Endothelial cell of umbilical vein (primary cell): Measurements from ENCODE around the gene PARP3.

Experiments
- EZH2 ChIP-seq: IDR thresholded peaks from 2 replicates; pipeline ENCODE4 v1.6.1; 2012; ENCODE audit warnings: borderline replicate concordance, low read depth, mild to moderate bottlenecking, moderate library complexity, low read length, inconsistent platforms; ENCODE audit not compliant: severe bottlenecking
- FOS ChIP-seq: IDR thresholded peaks from 2 replicates; pipeline ENCODE4 v1.6.1; 2011; ENCODE audit warnings: mild to moderate bottlenecking, low read length, moderate library complexity, borderline replicate concordance; ENCODE audit not compliant: insufficient read depth
- GATA2 ChIP-seq: IDR thresholded peaks from 2 replicates; pipeline ENCODE4 v1.7.0; 2011; ENCODE audit warnings: low read depth, mild to moderate bottlenecking, moderate library complexity, mixed read lengths, low read length; ENCODE audit not compliant: insufficient read length, insufficient read depth
- POLR2A ChIP-seq: IDR thresholded peaks from 2 replicates; pipeline ENCODE4 v1.6.1; 2012; ENCODE audit warnings: low read depth, mild to moderate bottlenecking, control low read depth, low read length
- POLR2AphosphoS5 ChIP-seq: IDR thresholded peaks from 2 replicates; pipeline ENCODE4 v1.6.1; 2012; ENCODE audit warnings: low read depth, mild to moderate bottlenecking, control low read depth, low read length, moderate library complexity; ENCODE audit not compliant: insufficient read depth
- TF ChIP-seq, protein P1 (sequence below), 2 donors: IDR thresholded peaks; 1 replicate in 1 of 2; 2 replicates in 1 of 2; pipeline ENCODE4 v1.5.1; 2011; ENCODE audit warnings: low read length in 2 of 2, mild to moderate bottlenecking in 2 of 2, moderate library complexity in 2 of 2, control low read depth in 1 of 2, inconsistent platforms in 1 of 2, low read depth in 1 of 2; ENCODE audit not compliant: insufficient read depth in 1 of 2; ENCODE audit errors: extremely low read depth in 1 of 2
- TF ChIP-seq, protein P2 (sequence below): IDR thresholded peaks from 2 replicates; pipeline ENCODE4 v1.6.1; 2011; ENCODE audit not compliant: insufficient read depth, insufficient read length

DNA sequence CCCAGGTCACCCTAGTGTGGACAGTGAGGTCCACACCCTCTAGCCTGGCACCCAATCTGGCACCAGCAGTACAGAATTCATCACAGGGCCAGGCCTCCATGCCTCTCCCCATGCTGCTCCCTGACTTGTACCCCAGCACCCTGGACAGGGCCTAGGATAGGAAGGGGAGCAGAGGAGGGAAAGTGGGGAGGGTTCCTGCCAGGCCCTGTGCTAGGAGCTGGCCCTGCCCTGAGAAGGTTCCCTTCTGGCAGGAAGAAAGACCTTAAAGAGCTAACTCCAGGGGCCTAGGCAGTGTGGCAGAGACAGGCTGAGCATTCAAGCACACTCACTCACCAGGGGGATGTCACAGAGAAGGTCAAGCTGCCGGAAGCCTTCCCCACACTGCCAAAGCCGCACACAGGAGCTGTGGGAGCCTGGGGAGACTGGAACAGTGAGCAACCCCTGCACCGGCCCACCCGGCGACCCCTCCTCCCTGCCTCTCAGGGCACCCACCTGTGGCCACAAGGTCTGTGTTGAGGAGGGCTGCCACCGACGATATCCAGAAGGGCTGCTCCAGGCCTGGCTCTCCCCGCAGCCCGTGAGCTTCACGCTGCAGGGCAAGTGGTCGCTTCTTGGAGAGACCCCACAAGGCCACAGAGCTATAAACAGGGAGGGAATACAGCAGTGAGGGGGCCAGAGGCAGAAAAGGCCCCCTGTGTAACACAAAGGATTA is 7.9 kb upstream of the PARP3 start:
- TF ChIP-seq, protein P1, sequence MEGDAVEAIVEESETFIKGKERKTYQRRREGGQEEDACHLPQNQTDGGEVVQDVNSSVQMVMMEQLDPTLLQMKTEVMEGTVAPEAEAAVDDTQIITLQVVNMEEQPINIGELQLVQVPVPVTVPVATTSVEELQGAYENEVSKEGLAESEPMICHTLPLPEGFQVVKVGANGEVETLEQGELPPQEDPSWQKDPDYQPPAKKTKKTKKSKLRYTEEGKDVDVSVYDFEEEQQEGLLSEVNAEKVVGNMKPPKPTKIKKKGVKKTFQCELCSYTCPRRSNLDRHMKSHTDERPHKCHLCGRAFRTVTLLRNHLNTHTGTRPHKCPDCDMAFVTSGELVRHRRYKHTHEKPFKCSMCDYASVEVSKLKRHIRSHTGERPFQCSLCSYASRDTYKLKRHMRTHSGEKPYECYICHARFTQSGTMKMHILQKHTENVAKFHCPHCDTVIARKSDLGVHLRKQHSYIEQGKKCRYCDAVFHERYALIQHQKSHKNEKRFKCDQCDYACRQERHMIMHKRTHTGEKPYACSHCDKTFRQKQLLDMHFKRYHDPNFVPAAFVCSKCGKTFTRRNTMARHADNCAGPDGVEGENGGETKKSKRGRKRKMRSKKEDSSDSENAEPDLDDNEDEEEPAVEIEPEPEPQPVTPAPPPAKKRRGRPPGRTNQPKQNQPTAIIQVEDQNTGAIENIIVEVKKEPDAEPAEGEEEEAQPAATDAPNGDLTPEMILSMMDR (IDR thresholded peaks at IDR 0.05; ENCODE audit: extremely low read depth in 1 of 2, insufficient read depth in 1 of 2, low read depth in 1 of 2, low read length in 2 of 2) = no peak
- TF ChIP-seq POLR2A (no peak), POLR2AphosphoS5 (no peak), EZH2 (no peak), GATA2 (no peak), FOS (no peak)
- TF ChIP-seq, protein P2, sequence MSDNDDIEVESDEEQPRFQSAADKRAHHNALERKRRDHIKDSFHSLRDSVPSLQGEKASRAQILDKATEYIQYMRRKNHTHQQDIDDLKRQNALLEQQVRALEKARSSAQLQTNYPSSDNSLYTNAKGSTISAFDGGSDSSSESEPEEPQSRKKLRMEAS = no peak
